ENCODE data around the gene M6PR.

Gene M6PR

DNA sequence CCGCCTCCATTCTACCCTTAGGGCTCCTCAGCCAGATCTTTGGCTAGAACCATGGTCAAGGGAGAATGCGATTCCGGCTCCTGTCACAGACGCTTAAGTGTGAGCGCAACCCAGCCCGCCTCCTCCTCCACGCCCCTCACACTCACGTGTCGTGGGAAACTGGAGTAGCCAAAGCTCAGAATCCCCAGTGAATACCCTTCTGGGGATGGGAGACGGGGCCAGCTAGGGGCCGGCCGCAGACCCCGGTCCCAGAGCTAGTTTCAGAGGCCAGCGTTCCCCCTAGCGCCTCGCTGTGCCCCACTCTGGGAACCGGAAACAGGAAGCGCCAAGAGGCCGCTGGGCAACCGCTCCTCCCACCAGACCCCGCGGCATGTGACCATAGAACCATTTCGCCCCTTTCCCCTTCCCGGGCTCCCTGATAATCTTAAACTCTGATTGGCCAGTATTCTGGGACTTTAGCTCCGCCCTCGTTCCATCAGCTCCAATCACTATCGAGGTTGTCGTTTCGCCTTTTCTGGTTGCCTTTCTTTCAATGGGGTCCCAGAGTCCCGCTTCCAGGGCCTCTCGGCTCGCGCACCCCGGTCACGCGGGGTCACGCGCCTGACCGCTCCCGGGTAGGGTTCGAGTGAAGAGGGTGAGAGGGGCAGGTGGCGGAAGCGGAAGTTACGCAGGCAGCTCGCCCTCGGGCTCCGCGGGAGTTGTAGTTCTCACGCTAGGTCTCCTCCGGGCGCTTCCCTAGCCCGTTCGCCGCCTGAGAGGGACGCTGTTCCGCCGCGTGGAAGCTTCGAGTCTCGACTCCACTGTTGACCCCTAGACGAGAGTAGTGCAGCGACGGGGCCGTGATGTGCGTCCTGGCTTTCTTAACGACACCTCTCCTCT is at the start of gene M6PR:
Gene M6PR (minus strand): TSS at position 304 of the 879 bp plus-strand sequence. CDS start 3,241 bp downstream, outside the sequence.
- peak; percentile 97 to 99 for DNase-seq

DNA sequence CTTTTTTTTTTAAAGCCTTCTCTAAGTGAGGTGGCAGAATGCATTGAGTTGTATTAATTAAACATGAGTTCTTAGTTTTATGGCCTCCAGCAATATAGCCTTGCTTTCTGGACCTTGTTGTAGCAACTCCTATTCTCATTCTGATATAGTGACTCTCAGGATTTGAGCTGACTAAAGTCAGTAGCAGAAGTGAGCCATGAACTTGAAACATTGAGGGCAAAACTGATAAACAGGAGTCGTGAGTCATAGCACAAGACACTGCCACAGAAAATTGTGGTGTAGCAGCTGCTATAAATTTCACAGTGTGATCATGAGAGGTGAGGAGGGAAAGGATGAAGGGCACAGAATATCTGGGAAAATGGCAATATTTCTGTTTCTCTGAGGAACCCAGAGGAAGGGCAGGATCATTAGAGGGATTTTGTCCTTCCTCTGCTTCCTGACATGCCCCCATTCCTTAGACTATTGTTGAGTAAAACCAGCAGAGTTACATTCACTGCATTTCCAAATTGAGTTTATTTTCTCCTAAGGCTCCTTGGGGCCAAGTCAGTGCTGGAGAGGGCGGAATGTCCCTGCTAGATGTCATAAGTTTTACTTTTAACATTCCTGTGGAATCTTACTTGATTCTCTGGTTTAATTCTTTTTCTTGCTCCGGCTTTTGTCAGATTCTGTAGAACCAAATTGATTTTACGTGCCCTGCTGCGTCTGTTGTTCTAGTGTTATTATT is 47.4 kb upstream of the M6PR start:
- no peak for DNase-seq

DNA sequence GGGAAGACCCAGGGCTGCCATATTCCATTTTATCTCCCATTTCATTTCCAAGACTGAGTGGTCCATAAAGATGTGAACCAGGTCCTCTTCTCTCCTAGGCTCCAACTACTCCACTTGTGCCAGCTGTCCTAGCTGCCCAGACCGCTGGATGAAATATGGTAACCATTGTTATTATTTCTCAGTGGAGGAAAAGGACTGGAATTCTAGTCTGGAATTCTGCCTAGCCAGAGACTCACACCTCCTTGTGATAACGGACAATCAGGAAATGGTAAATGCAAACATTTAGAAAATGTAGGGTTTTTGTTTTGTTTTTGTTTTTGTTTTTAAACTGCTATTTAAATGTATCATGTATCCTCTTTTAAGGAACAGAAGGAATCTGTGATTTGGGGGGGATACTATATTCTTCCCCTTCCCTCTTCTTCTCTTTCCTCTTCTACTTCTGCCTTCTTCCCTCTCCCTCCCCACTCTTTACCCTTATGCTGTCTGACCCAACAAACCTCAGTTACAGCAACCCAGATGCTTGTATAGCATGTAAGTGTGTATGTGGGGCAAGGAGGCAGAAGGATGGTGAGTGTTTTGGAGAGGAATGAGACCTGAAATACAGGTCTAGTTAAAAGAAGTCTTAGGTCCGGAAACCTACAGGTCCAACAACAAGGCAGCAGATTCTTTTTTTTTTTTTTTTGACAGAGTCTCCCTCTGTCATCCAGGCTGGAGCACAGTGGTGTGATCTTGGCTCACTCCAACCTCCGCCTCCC is 45.8 kb upstream of the M6PR start:
- no peak for DNase-seq

DNA sequence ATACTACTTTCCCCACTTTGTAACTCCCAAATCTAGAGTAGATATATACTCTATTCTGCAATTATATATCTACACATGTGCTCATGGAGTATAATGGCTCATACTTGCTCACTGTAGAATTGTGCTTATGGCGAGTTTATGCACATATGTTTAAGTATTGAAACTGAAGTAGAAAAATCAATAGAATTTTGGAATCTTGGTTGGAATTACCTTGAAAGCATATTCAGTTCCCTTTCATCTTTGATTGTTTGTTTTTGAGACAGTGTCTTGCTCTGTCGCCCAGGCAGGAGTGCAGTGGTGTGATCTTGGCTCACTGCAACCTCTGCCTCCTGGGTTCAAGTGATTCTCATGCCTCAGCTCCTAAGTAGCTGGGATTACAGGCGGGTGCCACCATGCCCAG is 44.4 kb upstream of the M6PR start:
- DNase-seq = no peak

DNA sequence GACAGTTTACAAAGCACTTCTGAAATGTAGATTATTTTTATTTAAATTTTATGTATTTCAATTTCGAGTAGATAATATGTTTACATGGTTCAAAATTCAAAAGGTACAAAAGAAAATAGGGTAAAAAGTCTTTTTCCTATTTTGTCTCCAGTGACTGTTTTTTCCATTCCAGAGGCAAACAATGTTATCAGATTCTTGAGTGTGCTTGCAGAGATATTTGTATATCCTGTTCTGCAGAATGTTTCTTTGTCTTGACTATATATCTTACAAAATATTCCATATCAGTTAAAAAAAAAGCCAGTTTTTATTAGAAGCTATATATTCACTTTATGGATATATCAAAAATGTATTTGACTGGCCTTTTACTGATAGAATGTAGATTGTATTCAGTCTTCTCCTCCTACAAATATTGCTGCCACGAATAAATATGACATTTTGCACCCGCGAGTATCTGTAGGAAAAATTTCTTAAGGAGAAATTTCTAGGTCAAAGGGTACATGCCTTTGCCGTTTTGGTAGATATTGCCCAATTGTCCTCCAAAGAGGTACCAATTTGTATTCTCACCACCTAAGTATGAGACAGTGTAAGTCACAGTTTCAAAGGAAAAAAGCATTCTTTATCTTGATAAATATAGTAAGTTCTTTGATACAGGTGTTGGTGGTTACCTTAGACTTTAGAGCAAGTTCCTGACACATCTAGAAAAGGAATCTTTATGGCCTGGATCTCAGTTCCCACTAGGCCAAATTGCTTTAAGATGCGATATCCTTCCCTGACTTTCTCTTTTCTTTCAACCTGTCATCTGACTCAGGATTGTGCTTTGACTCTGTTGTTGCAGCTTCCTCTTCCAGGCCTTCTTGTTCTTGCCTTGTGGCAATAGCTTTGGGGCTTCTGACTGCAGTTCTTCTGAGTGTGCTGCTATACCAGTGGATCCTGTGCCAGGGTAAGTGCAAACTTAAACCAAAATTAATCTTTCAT is 42.2 kb upstream of the M6PR start:
- DNase-seq = no peak

DNA sequence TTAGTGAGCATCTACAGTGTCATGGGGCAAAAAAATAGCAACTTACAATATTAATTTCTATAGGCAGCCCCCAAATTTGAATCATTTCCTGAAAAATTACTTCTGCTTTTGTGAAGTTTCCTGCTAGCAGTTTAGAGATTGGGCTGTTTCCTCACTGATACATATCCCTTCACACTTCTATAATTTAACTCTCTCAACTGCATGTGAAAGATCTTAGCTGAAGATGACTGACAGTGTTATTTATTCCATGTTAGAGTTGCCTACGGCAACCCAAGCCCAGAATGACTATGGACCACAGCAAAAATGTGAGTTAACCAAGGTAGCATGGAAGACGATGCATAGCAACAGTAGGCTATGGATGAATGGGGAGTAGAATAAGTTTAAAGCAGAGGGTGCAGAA is 40.0 kb upstream of the M6PR start, which contains the start of gene KLRG1:
Gene KLRG1 (plus strand): TSS at position 134 of the 400 bp plus-strand sequence. CDS start 90 bp downstream, at position 224.
- DNase-seq = no peak

DNA sequence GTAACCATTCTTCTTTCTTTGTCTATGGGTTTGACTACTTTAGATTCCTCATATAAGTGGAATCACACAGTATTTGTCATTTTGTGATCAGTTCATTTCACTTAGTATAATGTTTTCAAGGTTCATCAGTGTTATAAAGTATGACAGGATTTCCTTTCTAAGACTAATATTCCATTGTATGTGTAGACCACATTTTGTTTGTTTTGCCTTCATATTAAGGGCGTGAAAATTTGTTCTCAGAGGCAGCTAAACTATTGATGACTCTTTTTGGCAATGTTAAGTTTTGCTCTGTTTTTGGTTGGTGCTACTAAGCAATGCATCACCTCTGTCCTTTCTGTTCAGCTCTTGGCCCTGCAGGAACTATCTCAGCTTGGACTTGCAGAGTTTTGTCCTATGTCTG is 38.2 kb upstream of the M6PR start:
- DNase-seq = no peak

DNA sequence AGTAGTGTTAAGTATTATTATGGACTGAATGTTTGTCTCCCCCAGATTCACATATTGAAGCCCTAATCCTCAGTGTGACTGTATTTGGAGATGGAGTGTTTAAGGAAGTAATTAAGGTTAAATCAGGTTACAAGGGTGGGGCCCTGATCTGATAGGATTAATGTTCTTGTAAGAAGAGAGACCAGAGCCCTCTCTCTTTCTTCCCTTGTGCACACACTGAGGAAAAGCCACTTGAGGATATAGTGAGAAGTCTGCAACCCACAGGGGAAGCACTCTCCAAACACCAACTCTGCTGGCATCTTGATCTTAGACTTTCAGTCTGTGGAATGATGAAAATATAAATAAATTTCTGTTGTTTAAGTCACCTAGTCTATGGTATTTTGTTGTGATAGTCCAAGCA is 37.7 kb upstream of the M6PR start:
- DNase-seq = no peak

DNA sequence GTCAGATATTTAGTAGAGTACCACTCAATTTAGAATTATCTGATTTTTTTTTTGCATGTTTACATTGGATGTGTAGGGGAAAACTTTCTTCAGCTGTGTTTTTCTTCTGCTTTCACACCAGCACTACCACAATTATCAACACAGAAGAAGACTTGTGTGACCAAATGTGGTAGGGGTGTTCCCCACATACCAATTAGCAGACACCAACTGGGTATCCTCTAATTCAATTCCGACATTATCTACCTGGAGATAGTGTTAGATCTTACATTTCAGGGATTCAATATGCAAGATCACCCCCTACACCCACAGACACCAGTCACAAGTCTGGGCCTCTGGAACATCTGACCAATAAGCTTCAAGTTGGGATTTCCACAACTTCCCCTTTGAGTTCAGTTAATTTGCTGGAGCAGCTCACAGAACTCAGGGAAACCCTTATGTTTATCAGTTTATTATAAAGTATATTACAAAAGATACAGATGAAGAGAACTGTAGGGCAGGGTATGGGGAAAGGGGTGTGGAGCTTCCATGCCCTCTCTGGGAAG is 35.8 kb upstream of the M6PR start:
- no peak for DNase-seq

DNA sequence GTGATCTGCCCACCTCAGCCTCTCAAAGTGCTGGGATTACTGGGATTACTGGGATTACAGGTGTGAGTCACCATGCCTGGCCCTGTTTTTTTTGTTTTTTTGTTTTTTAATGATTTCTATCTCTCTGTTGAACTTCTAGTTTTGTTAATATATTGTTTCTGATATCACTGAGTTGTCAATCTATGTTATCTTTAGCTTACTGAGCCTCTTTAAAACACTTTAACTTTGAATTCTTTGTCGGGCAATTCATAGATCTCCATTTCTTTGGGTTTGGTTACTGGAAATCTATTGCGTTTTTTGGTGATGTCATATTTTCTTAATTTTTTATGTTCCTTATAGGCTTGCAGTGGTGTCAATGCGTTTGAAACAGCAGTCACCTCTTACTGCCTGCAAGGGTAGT is 30.7 kb upstream of the M6PR start:
- no peak for DNase-seq

DNA sequence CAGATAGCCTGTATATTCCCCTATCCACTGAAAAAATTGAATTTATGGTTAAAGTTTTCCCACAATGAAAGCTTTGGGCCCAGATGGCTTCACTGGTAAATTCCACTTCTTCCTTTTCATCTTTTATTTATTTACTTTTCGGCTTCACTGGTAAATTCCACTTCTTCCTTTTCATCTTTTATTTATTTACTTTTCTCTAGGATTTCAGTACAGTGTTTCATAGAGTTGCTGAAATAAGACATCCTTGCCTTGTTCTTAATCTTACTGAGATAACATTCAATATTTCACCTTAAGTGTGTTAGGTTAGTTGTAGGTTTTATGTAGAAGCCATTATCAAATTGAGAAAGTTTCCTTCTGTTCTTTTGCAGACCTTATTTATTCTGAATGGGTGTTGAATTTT is 21.0 kb upstream of the M6PR start:
- DNase-seq = no peak

DNA sequence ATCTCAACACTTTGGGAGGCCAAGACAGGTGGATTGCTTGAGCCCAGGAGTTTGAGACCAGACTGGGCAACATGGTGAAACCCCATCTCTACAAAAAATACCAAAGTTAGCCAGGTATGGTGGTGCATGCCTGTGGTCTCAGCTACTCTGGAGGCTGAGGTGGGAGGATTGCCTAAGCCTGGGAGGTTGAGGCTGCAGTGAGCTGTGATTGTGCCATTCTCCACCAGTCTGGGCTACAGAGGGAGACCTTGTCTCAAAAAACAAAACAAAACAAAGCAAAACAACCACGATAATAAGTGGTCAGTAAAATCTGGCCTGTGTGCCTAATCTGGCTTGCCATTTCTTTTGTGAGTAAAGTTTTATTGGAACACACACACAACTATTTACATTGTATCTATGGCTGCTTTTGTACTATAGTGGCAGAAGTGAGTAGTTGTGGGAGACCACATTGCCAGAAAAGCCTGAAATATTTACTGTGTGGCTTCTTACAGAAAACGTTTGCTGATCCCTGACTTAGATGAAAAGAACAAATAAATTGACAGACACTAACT is 20.5 kb upstream of the M6PR start:
- DNase-seq = no peak

DNA sequence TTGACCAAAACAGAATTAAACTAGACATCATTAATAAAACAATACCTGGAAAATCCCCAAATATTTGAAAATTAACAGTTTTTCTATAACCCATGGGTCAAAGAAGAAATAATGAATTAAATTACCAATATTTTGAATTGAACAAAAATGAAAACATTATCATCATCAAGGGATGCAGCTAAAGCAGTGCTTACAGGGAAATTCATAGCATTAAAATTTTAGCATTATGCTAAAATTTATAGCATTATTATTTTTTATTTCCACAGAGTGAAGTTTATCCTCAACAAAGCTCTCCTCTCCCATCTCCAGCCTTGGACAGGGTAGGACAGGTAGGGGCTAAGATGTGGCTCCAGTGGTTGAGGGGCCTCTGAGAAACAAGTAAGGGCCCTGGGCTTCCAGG is 19.3 kb upstream of the M6PR start:
- DNase-seq = no peak

DNA sequence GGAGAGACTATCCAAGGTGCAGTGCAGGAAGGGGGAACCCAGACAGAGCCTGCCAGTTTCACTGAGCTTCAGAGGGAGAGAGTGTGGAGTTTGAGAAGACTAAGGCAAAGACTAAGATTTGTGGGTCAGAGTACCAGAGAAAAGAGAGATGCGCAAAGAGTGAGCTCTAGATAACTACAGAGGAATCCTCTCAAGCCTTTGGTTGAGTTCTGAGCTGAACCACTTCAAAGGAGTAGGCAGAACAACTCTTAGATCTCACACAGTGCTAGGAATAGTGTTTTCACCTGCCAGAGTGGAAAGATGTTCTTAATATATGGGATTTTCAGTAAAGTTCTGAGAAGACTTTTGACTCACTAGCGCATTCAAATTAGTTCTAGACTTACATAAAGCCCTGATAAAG is 10.7 kb upstream of the M6PR start:
- DNase-seq = no peak

DNA sequence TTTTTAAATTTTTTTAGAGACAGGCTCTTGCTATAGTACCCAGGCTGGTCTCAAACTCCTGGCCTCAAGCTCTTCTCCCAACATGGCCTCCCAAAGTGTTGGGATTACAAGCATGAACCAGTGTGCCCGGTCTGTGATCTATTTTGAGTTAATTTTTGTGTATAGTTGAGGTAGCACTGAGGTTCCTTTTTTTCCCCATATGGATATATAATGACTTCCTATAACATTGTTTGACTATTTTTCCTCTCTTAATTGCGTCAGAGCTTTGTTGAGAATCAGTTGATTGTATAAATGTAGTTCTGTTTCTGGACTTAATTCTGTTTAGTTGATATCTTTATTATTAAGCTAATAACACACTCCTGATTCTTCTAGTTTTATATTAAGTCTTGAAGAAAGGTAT is 8.6 kb upstream of the M6PR start:
- DNase-seq = no peak

DNA sequence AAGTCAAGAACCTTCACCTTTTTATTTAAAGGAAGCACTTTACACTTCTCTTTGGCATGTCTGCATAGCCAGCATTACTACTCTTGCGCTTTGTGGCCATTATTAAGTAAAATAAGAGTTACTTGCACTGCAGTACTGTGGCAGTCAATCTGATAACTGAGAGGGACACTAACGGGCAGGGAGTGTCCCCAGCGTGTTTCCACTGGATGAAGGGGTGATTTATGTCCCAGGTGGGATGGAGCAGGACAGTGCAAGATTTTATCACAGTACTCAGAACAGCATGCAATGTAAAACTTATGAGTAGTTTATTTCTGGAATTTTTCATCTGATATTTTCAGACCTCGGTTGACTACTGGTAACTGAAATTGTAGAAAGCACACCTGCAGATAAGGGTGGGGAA is 8.1 kb upstream of the M6PR start:
- DNase-seq = no peak

DNA sequence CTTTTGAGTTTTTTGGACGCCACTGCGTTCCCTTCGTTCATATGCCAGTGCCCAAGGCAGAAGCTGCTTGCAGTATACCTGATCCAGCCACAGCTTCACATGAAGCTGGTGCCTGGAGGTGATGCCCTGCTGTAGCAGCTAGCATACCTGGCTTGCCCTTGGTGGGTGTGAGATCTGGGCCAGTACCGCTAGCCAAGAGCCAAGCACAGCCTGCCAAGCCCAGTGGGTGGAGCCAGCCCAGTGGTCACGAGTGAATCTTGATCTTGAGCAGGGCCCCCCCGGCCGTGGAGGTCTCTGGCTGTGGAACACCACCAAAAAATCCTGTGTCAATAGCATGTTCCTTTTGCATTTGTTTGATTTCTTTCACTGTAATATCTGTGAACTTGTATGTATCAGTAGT is 7.3 kb upstream of the M6PR start:
- DNase-seq = no peak

DNA sequence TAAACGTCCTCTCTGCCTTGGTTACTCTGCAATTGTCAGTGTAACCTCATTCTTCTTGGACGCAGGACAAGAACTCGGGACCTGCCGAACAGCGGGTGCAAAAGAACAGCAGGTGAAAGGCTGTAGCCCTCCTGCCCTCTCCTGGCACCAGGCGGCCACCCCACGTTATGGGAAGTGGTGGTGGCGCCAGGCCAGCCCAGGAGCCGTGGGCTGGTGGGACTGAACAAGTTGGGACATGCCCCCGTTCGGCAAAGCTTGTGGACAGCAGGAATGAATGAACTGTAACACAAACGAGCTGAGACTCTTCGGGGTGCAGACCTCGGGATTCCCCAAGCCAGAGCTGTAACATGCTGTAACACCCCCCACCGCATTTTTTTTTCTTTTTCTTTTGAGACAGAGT is 6.6 kb upstream of the M6PR start:
- no peak for DNase-seq

DNA sequence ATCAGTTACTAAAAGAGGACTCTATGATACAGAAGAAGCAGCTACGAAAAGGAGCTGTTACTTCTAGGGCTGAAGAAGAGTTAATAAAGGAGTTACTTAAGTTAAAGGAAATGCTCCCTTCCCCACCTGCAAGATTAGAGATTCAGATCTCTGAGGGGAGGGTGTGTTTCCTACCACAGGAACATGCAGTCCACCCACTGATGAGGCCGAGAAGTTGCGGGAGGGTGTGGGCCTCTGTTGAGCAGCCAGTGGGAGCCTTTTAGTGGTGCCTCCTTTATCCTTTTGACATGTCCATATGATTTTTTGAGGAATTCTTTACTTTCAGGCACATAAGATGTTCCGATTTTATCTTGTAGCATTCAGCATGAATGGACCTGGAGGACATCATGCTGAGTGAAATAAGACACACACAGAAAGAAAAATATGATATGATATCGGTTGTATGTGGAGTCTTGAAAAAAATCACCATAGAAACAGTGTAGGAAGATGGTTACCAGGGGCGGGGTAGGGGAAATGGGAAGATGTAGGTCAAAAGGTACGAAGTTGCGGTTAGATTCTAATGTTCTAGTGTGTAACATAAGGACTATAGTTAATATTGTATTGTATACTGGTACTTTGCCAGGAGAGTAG is 4.4 kb upstream of the M6PR start:
- no peak for DNase-seq

DNA sequence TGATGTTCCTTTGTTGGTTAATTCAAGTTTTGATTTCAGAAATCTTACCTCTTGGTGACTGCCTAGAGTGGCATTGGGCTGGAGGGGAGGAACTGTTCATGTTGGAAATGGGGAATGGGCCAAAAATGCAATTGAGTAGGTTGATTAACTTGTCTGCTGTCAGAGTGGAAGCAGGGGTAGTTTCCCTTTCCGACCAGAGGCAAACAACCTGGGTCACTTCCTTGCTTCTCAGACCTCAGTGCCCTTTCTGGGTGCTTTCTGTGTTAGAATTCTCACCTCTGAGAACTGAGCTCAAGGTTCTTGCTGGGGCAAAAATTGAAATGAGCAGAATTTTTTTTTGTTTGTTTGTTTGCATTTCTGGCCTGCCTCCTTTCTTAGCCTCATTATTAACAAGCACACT is 2.3 kb upstream of the M6PR start:
- no peak for DNase-seq
